HT-29 (cell line): ENCODE measurements around the gene NREP. TPM values are rescaled to one million over a fixed set of nuclear protein-coding genes. Genes with fewer than 3 reads are reported as not detected.

Experiments used
- DNase-seq: peaks from one replicate; pipeline ENCODE4 v3.0.0-alpha.2; 2015; ENCODE audit warnings: low spot score
- total RNA-seq: library from RNA; depleted of rRNA; stranded (reverse); fragments of >200 nt; shearing (Covaris generic); gene quantifications from 2 replicates; pipeline ENCODE4 v1.2.3, GENCODE V29; 2014; rRNA removed

Gene NREP, protein sequence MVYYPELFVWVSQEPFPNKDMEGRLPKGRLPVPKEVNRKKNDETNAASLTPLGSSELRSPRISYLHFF
- 0.97 and 3.5 TPM in 2 replicates for total RNA-seq

- DNase-seq = peak; percentile 11
Measured at GRCh38 chr5:111756581-111757354, at the start of gene NREP. TSS of gene NREP (minus strand) at chr5:111757194. CDS start at chr5:111755772, 1,422 bp downstream.

DNA sequence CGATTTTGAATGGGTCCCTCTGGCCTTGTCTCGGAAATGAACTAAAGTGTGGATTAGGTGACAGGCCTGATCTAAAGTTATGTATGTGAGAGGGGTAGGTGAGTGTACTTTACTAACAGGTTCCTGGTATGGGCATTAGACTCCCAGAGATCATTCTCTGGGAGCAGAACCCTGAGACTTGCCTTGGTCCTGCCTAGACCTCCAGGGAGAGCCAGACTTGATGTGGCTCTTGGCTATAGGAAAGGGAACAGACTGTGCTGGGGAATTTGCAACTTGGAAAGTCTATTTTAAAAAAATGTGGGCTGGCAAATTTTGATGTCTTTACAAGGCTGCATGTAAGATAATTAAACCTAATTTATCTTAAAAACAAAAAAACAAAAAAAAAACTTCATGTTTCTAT lies 49.8 kb upstream of the NREP start:
- DNase-seq = no peak

GRCh38 chr5:111806156-111806555 lies 49.2 kb upstream of the NREP start:
- no peak for DNase-seq

- DNase-seq = no peak
Measured at GRCh38 chr5:111805071-111805470, 48.1 kb upstream of the NREP start.

DNA sequence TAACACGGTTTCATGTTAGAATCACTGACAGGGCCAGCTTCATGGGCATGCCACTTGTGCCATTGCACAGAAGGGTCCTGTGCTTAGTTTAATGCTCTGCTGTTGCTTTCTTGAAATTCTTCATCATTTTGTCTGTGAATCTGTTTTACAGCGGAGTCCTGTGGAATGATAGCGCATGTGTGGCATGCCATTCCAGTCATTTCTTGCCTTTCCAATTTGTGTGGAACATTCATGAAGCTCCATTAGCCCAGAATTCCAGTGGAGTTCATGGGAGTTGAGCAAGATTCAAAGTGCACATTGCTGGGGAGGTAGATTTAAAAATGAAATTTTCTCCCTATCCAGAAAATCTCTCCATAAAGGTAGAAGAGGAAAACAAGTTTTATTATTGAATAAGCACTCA lies 43.4 kb upstream of the NREP start:
- DNase-seq = no peak

DNA sequence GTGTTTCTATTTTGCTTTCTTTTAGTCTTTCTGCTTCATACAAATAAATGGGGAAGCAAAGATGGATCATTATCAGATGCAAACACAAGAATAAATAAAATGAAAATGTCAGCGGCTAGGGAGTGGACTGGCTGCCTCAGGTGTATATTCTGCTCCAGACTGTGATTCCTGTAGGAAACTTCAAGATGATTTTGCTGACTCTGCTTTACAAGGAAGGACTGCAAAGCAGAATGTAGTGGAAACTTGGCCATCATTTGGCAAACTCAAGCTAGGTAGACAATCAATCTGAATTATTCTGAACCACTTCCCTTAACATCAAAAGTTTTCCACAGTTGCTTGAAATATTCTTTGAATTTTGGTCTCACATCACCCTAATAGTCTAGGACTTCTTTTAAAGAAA lies 38.1 kb upstream of the NREP start:
- DNase-seq = no peak

- DNase-seq = no peak
Measured at GRCh38 chr5:111792471-111793058, 35.6 kb upstream of the NREP start.

DNA sequence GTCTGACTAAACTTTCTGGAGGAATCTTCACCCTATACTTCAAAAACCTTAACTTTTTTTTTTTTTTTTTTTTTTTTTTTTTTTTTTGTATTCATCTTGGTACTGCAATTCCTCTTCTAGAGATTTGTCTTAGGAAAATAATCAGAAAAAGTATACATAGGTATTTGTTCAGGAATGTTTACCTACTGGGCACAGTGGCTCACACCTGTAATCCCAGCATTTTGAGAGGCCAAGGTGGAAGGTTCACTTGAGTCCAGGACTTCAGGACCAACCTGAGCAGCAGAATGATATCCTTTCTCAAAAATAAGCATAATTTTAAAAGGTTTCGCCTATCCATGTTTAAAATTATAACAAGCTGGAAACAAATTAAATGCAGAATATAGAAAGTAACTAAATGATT lies 33.3 kb upstream of the NREP start:
- DNase-seq = no peak

GRCh38 chr5:111787006-111787405 lies 30.0 kb upstream of the NREP start:
- no peak for DNase-seq

DNA sequence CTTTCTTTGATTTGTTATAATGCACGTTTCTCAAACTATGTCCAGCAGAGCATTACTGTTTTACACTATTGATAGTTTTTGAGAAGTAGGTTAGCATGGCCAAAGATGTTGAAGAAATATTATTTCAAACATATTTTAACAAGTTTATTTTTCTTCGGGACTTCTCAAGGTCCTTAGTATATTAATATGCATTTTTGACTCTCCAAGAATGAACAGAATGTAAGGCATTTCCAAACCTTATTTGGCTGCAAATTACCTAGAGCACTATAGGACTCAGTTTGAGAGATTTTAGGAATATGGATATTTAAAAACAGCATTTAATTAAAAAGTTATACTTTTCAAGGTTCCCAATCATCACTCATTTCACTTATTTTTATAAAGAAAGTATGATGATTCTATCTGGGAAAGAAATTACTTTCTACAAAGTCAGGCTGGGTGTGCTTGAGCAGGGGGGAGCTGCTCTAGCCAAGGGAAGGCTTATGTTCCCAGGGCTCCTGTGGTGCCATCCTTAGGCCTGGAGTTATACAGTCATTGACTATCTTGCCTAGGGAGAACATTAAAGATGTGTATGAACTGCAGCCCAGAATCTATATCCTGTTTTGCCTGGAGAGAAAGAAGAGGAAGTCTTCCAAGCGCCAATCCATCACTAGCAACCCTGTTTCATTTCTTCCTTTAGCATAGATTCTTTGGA lies 27.6 kb upstream of the NREP start:
- DNase-seq = no peak

DNA sequence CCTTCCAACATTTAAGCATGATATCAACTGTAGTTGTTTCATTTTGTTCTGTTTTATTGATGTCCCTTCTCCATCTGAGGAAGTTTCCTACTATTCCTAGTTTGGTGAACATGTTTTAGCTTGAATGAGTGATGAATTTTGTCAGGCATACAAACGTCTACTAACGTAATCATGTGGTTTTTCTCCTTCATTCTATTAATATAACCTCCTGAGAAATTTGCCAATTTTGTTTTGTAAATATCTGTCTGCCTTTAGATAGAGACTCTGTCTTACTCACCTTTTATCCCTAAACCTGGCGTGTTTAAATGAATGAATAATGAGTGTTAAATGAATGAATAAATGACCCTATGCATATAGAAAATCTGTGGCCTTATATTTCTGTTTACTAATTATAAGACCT lies 26.5 kb upstream of the NREP start:
- DNase-seq = no peak

- DNase-seq = no peak
Measured at GRCh38 chr5:111782216-111782615, 25.2 kb upstream of the NREP start.

- DNase-seq = no peak
Measured at GRCh38 chr5:111781200-111781599, 24.2 kb upstream of the NREP start.

DNA sequence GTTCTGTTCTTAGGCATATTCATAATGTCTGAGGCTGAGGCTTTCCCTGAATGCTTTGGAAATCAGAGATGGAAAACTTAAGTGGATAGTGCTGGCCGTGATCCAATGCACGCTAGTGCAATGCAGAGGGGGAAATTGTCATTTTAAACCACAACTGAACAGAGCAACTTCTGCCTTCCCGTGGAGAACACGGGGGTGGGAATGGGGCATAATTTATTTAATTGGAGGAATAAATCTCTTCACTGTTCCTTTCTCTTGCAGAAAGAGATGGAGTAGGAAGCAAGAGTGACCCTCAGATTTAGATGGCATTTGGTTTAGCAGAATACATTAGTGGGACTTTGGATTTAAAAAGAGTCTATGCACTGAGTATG lies 22.9 kb upstream of the NREP start:
- DNase-seq = no peak

- DNase-seq = no peak
Measured at GRCh38 chr5:111779260-111779921, 22.4 kb upstream of the NREP start.

DNA sequence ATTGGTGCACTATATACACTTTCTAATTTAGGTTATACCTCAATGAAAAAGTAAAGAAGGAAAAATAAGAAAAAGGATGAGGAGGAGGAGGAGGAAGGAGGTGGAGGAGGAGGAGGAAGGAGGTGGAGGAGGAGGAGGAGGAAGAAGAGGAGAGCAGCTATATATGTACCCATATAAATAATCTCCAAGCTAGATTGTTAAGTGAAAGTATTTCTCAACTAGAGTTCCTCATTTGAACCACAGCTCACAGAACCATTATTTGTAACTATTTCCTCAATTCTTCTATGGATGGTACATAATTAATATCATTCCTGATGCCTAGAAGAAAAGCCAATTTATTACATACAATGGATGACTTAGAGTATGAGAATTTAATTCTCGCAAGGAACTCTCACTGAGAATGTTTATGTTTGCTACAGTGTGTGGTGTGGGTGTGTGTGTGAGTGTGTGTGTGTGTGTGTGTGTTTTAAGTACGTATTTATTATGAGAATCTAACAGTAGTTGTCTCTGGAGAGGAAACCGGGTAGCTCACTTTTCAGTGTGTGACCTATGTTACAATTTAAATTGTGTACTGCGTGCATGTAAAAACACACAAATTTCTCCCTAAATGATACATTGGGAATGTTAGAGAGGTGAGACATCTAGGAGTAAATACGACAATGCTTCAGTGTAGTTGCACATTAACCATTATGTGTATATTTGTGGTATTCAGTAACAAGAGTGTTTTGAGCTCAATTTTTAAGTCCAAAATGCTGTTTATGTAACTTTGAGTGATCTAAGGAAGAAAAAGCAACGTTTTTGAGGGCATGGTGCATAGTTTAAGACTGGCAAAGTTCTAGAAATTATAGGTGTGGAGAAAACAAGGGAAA lies 20.2 kb upstream of the NREP start:
- no peak for DNase-seq

DNA sequence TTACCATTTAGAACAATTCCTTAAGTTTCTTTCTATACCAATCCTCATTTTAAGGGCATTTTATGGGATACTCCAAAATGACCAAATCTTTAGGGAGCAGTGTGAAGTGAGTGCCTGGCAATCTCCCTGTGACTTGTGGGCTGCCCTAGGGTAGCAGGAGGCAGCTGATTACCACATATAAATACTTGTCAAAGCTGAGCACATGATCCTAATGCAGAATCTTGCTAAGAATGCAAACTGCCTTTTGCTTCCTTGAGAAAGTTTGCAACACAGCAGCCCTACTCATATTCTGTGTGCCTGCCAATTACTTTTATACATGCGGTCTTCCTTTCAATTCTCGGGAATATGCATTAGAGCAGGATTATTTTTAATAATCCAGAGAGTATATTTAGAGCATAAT lies 18.2 kb upstream of the NREP start:
- no peak for DNase-seq

DNA sequence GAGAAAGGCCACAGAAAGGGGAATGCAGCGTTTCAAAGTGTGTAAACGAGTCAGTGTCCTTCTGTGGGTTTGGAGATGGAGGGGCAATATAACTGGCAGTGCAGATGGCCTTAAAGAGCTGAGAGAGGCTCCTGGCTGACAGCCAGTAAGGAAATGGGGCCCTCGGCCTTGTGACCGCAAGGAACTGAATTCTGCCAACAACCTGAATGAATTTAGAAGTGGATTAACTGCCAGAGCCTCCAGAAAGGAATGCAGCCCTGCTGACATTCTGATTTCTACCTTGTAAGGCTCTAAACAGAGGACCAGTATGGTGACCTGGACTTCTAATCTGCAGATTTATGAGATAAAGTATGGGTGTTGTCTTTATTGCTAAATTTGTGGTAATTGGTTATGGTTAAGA lies 17.5 kb upstream of the NREP start:
- DNase-seq = peak; percentile 44

DNA sequence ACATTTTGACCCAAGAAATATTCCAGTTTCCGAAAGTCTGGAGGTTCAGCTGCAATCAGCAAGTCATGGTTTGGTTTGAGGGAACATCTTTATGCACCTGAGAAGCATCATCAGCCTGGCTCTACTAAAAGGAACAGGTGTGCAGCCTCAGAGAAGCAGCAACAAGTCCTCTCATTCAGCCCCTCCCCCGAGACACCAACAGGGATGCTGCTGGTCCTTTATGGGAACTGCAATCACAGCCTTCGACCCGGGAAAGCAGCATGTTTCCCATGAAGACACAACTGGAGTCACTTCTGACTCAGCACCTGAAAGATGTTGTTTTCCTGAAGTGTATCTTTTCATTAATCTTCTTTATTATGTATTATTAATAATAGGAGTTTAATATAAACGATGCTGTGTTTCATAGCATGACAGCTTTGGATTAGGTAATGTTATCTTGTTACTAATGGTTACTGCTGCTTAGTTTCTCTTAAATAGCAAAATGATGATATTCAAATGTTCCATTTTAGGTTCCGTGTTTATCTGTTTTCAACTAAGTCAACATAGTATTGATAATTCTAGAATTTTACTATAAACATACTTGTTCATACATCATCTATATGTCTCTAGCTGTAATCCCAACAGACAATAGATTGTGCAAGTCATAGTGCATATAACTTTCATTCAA lies 15.6 kb upstream of the NREP start:
- DNase-seq = peak; percentile 9

- no peak for DNase-seq
Measured at GRCh38 chr5:111769541-111769940, 12.5 kb upstream of the NREP start.
